ENCODE data around the gene TMEM266.

The TMEM266 gene

DNA sequence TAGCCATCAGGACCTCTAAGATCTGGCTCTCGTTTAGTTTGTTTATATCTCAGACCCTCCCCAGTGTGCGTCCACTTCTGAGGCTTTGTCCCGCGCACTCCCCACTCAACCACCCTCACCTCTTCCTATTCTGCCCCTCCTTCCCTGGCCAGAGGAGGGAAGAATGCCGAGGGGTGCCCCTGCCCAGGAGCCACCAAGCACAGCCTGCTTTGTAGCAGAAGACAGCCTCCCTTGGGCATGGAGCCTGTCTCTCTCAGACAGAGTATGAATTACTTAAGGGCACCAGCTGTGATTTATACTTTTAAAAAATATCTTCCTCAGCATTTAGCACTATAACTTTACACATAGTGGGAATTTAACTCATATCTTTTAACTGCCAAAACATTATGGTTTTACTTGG, 6.0 kb downstream of the TMEM266 start:
- no peak for DNase-seq (ENCODE audit: low spot score)

DNA sequence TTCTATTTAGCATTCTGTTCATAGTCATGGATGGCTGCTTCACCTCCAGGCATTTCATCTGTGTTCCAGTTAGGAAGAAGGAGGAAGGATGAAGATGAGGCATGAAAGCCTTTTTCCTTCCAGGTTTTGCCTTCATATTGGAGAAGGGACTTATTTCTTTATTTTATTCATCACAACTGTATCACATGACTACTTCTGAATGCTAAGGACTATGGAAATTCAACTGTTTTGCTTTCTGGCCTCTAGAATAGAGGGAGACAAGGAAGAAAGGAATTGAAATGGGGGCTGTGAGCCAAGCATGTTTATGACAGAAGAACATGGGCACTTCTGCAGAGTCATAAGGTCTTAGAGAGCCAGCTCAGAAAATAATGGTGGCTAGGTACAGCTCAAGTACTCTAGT, 10.4 kb downstream of the TMEM266 start:
- DNase-seq (ENCODE audit: low spot score), result no peak

DNA sequence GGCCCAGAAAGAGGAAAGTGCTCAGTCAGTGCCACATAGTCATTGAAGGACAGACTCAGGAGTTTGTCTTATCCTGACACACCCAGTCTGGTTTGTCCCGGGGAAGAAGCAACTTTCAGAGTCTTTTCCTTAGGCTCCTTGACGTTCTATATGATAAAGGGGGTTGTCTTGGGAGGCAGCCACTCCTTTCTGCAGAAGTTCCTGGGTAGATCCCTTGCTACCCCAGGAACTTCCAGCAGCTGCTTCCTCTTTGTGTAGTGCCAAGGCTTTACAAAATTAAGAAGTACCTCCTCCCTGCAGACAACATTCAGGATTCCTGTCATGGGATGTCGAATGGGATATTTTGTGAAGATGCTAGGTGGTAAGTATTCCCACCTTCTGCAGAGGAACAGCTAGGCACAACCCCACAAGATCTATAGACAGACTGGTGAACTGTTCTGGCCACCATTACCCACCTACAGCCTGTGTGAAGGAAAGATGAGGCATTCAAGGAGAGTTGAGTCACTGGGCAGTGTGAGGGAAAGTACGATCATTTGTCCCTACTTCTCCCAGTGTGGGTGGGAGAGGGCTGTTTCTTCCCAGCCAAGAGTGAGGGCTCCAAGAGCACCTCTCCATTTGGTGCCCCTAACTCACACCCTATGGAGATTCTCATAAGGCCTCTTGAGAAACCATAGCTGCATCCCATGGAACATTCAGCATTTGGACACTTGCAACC, 11.3 kb downstream of the TMEM266 start:
- DNase-seq (ENCODE audit: low spot score), result no peak

DNA sequence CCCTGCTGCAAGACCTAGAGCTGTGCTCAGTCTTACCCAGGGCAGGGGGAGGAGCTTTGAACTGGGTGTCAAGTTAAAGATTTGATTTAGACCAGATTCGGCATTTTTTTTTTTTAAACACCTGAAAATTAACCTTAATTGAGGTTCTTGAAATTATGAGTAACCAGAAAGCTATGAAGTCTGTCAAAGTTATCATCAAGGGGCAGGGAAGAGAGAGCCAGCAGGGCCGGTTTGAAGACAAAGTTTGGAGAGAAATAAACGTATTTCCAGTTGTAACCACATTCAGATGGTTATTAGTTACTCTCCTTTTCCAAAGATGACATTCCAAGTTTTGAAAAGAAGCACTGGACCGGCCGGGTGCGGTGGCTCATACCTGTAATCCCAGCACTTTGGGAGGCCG, 12.0 kb downstream of the TMEM266 start:
- no peak for DNase-seq (ENCODE audit: low spot score)

DNA sequence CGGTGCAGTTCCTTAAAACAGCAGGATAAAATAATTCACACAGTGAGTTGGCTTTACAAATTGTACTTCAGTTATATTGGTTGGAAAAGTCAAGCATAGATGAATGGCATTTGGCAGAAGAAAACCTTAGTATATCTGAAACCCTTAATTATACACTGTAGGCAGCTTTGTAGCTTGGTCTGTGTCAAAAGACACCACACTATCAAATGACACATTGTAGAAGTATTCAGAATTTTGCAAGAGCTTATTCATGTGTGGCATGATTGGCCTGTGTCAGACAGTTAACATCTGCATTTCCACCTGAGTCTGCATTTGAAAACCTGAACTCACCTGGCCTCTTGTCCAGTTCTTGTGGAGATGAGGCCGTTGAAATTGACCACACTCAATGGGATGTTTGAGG, 13.8 kb downstream of the TMEM266 start:
- no peak for DNase-seq (ENCODE audit: low spot score)

DNA sequence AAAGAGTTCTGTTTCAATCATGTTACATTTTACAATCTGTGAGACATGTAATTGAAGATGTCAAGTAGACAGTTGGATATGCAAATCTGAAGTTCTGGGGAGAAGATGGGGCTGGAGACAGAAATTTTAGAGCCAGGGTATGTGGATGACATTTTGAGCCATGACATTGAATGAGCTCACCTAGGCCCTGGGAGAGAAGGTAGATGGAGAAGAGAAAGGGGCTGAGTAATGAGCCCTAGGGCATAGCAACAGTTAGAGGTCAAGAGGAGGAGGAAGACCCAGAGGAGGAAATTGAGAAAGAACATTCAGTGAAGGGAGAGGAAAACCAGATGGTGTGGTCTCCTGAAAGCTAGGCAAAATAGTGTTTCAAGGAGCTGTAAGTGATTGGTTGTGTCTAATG, 15.3 kb downstream of the TMEM266 start:
- DNase-seq (ENCODE audit: low spot score), result no peak

DNA sequence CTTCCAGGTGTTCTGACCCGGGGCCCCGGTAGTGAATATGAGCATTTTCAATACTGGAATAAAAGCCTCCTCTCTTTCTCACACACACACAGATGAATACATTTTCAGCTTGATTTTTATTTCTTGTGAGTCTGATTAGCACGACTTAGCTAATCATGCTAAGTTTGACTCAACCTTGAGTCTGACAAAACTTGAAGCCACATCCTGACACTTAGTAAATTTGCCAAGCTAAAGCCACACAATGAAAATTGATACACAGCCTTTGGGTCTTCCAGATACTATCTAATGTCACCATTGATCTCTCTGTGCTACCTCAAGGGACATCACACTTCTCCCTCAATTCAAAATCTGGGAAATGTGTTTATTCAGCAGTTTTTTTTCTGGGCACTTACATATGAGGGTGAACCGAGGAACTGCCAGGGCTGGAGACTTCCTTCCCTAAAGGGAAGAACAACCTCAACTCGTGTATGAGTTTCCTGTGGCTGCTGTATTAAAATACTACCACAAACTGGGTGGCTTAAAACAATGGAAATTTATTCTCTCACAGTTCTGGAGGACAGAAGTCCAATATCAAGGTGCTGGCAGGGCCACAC, 18.6 kb downstream of the TMEM266 start:
- DNase-seq (ENCODE audit: low spot score), result no peak

DNA sequence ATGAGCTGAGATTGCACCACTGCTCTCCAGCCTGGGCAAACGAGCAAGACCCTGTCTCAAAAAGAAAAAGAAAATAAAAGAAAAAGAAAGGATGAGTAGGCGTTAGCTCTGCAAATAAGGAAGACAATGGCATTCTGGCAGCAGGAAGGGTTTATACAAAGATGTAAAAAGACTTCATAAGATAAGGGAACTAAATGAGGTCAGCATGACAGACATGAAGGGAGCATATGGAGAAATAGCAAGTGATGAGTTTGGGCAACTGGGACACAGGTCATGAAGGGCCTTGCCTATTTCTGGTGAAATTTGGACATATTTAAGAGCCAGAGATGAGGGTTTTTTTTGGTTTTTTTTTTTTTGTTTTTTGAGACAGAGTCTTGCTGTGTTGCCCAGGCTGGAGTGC, 24.5 kb downstream of the TMEM266 start:
- DNase-seq (ENCODE audit: low spot score), result no peak

DNA sequence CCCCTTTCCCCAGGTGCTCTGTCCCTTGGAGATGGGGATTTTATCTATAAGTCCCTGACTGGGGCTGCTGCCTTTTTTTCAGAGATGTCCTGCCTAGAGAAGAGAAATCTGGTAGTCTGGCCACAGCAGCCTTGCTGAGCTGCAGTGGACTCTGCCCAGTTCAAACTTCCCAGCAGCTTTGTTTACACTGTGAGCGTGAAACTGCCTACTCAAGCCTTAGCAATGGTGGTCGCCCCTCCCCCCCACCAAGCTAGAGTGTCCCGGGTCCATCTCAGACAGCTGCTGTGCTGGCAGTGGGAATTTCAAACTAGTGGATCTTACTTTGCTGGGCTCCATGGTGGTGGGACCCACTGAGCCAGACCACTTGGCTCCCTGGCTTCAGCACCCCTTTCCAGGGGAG, 38.9 kb downstream of the TMEM266 start:
- no peak for DNase-seq (ENCODE audit: low spot score)

DNA sequence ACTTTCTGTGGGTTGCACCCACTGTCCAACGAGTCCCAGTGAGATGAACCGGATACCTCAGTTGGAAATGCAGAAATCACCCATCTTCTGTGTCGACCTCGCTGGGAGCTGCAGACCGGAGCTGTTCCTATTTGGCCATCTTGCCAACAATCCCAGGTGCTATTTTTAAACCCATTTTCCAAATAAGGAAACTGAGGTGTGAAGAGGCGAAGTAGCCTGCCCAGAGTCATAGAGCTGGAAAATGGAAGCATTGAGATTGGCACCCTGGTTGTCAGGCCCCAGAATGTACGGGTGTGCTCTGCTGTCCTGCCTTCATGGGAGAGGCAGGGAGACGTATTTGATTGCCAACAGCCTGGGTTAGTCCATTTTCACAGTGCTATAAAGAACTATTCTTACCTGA, 39.6 kb downstream of the TMEM266 start:
- no peak for DNase-seq (ENCODE audit: low spot score)

DNA sequence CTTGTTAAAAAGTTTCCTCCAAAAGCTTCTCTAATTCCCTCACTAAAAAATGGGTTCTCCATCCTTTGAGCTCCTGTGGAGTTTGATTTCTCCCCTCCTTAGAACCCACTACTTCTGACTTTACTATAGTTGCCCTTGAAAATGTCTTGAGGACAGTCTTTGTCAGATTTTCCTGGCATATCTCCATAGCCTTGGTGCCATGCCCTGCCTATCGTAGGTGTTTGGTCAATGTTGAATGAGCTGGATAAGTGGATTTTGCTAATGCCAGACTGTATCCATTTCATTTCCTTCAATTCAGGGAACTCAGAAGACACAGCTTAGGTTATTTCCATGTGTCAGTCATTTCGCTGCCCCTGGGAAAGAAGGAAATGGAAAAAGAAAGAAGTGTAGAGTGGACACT, 40.6 kb downstream of the TMEM266 start:
- DNase-seq (ENCODE audit: low spot score), result no peak

DNA sequence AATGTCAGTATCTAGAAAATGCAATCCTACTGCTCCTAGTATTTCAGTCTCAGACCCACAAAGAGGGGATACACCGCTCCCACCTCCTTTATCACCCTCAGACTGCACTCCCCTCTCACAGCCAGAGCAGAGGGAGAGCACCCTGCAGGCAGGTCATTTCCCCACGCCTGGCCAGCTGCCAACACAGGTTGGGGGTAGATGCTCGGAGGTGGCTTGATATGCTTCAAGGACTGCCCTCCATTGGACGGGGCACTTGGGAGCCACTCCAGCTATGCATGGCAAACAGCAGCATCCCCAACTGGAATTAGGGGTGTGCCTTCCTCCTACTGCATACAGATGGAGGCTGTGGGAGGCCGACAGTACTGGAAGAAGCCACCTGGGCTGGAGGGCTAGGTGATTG, 41.9 kb downstream of the TMEM266 start:
- no peak for DNase-seq (ENCODE audit: low spot score)

DNA sequence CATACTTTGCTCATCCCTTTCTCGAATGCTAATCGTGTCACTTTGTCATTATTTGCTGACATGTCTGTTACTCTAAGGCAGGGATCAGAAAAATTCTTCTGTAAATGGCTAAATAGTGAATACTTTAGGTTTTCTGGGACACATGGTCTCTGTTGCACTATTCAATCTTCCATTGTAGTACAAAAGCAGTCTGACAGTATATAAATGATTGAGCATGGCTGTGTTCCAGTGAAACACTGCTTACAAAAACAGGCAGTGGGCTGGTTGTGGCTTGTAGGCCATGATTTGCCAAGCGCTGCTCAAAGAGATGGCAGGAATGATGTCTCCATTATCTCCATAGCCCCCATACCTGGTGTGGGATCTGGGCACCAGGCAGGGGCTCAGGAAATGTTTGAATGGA, 45.6 kb downstream of the TMEM266 start:
- DNase-seq (ENCODE audit: low spot score), result no peak

DNA sequence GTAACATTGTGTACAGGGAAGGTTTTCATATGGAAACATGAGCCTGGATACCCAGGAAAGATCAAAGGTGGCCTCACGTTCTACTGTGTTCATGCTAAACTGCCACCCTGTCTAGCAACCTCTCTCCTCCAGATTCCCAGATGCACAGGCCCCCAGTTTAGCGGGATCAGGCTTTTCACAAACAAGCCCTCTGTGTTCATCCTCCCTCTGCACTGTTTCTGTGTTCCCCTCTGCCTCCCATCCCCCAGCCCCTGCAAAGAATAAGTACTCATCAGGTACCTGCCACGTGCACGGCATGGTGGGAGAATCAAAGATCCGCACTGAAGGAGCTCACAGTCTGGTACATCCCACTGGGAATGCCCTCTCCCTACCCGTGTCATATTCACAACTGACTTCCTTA, 46.1 kb downstream of the TMEM266 start:
- DNase-seq (ENCODE audit: low spot score), result no peak

DNA sequence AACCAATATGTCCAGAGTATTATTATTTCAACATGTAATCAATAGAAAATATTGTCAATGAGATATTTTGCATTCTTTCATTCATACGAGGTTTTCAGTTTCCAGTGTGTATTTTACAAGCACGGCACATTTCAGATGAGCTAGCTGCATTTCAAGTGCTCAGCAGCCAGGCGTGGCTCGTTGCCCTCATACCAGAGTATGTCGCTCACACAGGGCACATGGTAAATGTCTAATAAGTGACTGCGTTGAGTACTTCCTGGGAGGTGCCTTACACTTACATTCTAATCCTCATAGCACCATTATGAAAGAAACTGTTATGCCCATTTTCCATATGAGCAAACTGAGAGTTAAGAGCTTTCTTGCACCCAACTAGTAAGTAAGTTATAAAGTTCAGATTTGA, 47.4 kb downstream of the TMEM266 start:
- DNase-seq (ENCODE audit: low spot score), result no peak

DNA sequence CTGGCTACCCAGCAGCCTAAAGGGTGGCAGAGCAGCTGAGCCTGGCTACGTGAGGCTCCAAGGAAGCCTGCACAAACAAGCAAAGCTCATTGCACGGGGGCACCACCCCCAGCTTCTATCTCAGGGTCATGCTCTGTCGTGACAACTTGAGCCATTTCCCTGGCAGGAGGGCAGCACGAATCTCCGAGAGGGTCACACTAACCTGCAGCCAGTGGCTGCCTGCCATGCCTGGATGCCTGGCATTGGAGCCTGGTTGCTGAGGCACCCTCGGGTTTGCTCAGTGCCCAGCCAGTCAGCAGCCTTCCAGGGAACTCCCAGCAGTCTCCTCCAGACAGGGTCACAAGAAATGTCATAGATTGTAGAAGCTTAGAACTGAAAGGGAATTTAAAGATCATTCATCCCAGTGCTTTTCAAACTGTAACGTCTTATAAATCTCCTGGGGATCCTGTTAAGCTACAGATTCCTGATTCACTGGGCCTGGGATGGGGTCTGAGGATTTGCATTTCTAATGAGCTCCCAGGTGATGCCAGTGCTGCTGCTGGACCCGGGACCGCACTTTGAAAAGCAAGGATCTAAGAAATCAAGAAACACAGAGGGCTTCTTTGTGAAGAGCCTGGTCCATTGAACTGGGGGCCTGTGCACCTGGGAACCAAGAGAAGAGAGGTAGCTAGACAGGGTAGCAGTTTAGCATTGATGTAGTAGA, 48.4 kb downstream of the TMEM266 start:
- DNase-seq (ENCODE audit: low spot score), result no peak

DNA sequence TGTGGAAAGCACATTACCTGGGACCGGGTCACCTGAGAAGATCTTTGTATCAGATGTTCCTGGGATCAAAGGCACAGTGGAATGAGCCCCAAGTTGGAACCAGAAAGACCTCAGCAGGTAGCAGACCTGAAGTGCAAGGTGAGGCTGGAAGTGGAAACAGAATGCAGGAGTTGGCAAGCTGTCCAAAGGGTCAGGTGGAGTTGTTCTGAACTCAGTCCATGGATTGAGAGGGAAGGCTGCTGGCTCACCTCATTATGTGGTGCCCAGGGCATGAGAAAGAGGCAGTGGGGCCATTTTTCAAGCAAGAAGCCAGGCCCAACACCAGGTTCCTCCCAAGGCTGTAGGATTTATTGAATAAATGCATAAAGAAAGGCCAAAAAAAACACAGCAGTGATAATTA, 49.3 kb downstream of the TMEM266 start:
- DNase-seq (ENCODE audit: low spot score), result no peak

DNA sequence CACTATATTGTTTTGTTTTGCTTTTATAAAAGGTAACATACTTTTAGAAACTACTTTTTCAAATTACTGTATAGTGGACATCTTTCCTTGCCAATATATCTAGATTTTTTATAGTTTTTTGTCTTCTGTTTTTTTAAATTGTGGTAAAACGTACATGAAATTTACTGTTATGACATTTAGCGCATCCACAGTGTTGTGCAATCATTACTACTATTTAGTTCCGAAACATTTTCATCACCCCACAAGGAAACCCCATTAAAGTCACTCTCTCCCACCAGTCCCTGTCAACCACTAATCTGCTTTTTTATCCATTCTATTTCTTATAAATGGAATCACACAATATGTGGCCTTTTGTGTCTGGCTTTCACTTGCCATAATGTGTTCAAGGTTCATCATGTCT, 54.8 kb downstream of the TMEM266 start:
- no peak for DNase-seq (ENCODE audit: low spot score)

DNA sequence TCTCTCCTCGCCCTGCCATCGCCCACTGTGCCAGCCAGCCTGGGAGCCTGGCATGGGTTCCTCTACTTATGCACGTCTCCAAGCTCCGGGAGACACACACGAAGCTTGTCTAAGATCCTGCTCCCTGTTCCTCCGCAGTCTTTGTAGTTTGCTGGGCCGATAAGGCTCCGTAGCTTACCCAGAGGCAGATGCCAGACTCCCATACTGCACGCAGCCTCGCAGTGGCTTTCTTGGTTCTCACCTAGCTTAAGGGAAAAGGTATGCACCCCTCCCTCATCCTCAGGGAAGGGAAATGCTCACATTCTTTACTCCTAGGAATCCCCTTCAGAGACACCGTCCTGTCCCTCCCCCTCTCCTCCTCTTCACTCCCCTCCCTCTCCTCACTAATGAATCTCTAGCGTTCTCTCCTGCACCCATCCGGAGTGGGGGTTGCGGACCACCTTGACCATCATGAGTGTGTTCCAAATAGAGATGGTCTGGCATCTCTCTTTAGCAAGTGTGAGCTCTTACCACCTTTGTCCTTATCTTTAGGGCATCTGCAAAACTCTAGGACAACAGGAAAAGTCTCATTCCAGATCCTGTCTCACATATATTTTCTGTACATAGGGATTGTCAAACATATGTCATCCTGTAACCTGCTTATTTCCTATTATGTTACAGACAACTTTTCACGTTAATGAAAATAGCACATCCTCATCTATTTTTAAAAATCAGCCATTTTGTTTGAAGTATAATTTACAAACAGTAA, 56.5 kb downstream of the TMEM266 start:
- DNase-seq (ENCODE audit: low spot score), result no peak

DNA sequence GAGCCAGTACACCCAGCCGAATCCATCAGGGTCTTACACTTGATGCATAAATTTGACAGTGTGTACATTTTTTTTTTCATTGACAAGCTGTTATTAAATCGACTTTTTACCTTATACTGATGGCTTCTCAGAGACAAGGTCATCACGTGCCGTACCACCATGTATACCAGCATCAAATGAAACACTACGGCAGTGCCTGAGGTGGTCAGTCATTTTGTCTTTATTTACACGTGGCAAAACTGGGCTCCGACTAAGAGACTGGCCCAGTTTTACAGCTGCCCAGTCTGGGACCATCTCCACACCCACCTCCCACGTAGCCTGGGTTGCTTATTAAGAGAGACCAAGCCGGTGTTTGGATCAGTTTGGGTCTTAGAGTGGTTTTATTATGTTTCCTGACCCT, 57.4 kb downstream of the TMEM266 start:
- DNase-seq (ENCODE audit: low spot score), result no peak

DNA sequence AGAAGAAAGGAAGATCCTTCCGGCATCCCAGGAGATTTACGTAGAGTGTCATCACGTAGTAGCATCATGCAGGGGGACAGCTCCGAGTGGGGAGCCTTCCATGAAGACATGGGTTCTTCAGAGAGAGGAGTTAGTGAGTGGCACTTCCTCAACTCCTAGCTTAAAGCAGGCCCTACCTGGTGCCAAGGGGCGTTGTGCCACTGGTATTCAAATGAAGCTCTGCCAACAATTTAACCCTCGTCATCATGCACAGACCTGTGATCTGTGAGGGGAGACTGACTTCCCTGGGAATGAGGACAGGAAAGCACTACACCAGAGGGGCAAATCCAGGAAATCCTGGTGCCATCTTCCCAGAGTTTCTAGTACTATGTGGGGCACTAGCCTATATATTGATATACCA, 59.0 kb downstream of the TMEM266 start:
- no peak for DNase-seq (ENCODE audit: low spot score)

DNA sequence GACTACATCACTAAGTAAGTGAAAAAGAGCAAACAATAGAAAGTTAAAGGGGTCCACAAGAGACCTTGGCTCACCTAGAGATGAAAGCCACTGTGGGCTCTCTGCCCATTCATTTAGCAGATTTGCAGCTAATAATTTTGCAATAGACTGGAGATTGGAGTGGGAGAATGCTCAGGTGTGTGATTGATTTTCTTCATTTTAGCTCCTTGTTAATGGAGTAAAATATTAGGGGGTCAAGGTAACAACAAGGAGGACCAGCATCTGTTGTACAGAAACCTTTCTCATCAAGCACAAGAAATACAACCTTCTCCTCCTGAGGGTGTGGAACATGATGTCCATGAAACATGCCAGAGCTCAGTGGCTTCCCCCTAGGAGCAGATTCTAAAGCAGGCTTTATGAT, 63.2 kb downstream of the TMEM266 start:
- DNase-seq (ENCODE audit: low spot score), result no peak

DNA sequence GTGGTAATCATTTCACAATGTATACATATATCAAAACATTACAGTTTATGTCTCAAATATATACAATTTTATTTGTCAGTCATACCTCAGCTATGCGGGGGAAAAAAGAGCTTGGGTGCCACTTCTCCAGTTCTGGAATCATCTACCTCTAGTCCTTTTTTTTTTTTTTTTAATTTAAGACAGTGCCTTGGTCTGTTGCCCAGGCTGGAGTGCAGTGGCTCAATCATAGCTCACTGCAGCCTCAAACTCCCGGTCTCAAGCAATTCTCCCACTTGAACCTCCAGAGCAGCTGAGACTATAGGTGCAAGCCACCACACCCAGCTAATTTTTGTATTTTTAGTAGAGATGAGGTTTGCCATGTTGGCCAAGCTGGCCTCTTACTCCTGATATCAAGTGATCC, 67.4 kb downstream of the TMEM266 start:
- no peak for DNase-seq (ENCODE audit: low spot score)

Measured in SK-N-DZ (cell line).